K562 treated with DMSO at 1 percent for 24 hours (cell line): Measurements from ENCODE around the gene SLC9A2. TPM values are rescaled to one million over a fixed set of nuclear protein-coding genes. Genes with fewer than 3 reads are reported as not detected.

Experiments
- total RNA-seq: library from RNA; unstranded; fragments of 300-600 nt; gene quantifications from 2 replicates; pipeline ENCODE4 v1.2.3, GENCODE V29; 2022; ENCODE audit warnings: low read depth; ENCODE audit not compliant: insufficient read depth

Gene SLC9A2, protein sequence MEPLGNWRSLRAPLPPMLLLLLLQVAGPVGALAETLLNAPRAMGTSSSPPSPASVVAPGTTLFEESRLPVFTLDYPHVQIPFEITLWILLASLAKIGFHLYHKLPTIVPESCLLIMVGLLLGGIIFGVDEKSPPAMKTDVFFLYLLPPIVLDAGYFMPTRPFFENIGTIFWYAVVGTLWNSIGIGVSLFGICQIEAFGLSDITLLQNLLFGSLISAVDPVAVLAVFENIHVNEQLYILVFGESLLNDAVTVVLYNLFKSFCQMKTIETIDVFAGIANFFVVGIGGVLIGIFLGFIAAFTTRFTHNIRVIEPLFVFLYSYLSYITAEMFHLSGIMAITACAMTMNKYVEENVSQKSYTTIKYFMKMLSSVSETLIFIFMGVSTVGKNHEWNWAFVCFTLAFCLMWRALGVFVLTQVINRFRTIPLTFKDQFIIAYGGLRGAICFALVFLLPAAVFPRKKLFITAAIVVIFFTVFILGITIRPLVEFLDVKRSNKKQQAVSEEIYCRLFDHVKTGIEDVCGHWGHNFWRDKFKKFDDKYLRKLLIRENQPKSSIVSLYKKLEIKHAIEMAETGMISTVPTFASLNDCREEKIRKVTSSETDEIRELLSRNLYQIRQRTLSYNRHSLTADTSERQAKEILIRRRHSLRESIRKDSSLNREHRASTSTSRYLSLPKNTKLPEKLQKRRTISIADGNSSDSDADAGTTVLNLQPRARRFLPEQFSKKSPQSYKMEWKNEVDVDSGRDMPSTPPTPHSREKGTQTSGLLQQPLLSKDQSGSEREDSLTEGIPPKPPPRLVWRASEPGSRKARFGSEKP
- total RNA-seq = 0.53 and 0.83 TPM in 2 replicates

GRCh38 chr2:102619414-102620319 lies at the start of gene SLC9A2:
SLC9A2 (plus strand) TSS chr2:102619553; CDS start chr2:102619849, 296 bp downstream.

Other genes starting within 250 kb of the SLC9A2 start
- gene IL18RAP, start 196.4 kb upstream of the SLC9A2 start, total RNA-seq = 3.9 and 5.1 TPM in 2 replicates
- gene SLC9A4, start 146.3 kb upstream of the SLC9A2 start, total RNA-seq = not detected in 2 replicates
- 2.2 and 4.0 TPM in 2 replicates for gene TMEM182, start 142.5 kb downstream of the SLC9A2 start, total RNA-seq